ENCODE measurements around the gene LIN7C. TPM values are rescaled to one million over a fixed set of nuclear protein-coding genes. Genes with fewer than 3 reads are reported as not detected.

The LIN7C gene
- total RNA-seq, 2 experiments from 2014 or later, result 19.7 to 31.6 TPM

DNA sequence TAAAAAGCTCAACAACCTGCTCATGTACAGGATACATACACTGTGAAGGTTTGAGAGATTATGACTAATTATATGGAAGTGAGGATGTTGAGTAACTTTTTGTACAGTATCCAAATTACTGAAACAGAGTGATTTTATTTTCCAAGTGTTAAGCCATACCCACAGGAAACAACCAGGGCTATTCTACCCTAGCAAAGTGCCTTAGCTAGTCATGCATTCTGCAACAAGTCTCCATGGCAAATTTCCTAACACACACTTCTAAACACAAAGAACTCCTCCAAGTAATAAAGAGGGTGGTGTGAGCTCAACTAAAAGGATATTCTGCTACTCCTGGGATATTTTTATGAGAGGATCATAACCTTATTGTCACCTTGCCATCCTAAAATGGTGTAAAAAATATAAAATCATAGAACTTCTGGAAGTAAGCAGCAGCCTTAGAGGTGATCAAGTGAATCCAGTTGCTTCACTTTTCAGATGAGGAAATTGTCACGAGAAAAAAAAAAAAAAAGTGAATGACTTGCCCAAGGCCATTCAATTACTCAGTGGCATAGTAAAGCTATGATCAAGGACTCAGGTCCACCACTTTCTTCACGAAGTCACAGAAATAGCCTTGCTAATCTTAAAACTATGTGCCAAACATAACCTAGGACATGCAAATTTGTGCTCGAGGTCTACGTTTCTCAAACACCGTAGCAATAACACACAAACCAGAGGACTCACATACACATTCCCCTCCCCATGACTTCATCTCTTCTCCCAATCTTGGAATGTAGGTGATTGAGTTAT, 38.2 kb downstream of the LIN7C start:
- no peaks in the 10 kb centered on the region for H3K9me3 ChIP-seq (ENCODE audit: low read length)
- DNase-seq (ENCODE audit: low spot score), result no peak
- POLR2A ChIA-PET, result interaction anchor here (0.5 kb wide), 1 partner anchor 13 kb away, joined by 5 read pairs; no protein-coding TSS in a partner anchor
- H3K4me1 ChIP-seq (ENCODE audit: insufficient read depth, low read length, poor library complexity, severe bottlenecking), result no peaks in the 10 kb centered on the region
- no peak overlapping the region for H3K4me2 ChIP-seq (ENCODE audit: low read length)
- no peaks in the 10 kb centered on the region for H3K36me3 ChIP-seq (ENCODE audit: insufficient read depth, low read length)
- H3K4me3 ChIP-seq (ENCODE audit: low read depth, low read length, poor library complexity, severe bottlenecking), result no peak overlapping the region
- H3K27ac ChIP-seq (ENCODE audit: low read depth, low read length, poor library complexity, severe bottlenecking), result no peak overlapping the region
- no peaks in the 10 kb centered on the region for H3K9me2 ChIP-seq (ENCODE audit: insufficient read depth, low read length)
- CTCF ChIA-PET (ENCODE audit: unreplicated experiment), result no interaction called here
- intact Hi-C loops (cut with micrococcal nuclease; ENCODE audit: unreplicated experiment), result no loop called here
- H4K20me1 ChIP-seq (ENCODE audit: insufficient read depth, low read length), result no peaks in the 10 kb centered on the region
- TF ChIP-seq, protein P1, sequence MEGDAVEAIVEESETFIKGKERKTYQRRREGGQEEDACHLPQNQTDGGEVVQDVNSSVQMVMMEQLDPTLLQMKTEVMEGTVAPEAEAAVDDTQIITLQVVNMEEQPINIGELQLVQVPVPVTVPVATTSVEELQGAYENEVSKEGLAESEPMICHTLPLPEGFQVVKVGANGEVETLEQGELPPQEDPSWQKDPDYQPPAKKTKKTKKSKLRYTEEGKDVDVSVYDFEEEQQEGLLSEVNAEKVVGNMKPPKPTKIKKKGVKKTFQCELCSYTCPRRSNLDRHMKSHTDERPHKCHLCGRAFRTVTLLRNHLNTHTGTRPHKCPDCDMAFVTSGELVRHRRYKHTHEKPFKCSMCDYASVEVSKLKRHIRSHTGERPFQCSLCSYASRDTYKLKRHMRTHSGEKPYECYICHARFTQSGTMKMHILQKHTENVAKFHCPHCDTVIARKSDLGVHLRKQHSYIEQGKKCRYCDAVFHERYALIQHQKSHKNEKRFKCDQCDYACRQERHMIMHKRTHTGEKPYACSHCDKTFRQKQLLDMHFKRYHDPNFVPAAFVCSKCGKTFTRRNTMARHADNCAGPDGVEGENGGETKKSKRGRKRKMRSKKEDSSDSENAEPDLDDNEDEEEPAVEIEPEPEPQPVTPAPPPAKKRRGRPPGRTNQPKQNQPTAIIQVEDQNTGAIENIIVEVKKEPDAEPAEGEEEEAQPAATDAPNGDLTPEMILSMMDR (conservative IDR thresholded peaks at IDR 0.05; ENCODE audit: low read length), result no peak
- TF ChIP-seq EZH2phosphoT487 (IDR thresholded peaks at IDR 0.05; ENCODE audit: borderline replicate concordance, low read depth, low read length), result no peak
- BruUV-seq (replicated peaks), result no TSS peak
- no peaks in the 10 kb centered on the region for H3K79me2 ChIP-seq (ENCODE audit: insufficient read depth, low read depth, low read length)
- no peak overlapping the region for H2AFZ ChIP-seq (ENCODE audit: low read length)

DNA sequence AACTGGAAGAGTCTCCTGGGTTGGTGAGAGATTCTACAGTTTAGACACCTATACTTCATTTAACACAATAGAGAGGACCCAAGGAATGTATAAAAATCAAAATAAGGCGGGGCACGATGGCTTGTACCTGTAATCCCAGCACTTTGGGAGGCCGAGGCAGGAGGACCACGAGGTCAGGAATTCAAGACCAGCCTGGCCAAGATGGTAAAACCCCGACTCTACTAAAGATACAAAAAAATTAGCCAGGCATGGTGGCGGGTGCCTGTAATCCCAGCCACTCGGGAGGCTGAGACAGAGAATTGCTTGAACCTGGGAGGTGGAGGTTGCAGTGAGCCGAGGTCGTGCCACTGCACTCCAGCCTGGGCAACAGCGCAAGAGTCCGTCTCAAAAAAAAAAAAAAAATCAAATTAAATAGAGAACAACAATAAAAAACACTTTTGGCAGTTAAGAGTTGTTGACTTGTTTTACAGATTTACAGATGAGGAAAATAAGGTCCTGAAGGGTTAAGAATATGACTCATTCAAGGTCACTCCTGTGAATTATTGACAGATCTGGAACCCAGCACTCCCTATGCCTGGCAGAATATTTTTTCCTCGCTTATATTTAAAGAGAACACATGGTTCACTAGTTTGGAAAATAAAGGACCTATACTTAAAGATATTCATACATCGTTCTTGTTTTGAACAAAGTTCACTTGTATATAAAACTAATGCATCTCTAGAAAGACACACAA, 39.2 kb downstream of the LIN7C start:
- intact Hi-C loops (cut with micrococcal nuclease; ENCODE audit: unreplicated experiment), result no loop called here
- no peaks in the 10 kb centered on the region for H3K9me2 ChIP-seq (ENCODE audit: insufficient read depth, low read length)
- no peak overlapping the region for H2AFZ ChIP-seq (ENCODE audit: low read length)
- CTCF ChIA-PET (ENCODE audit: unreplicated experiment), result no interaction called here
- no peak overlapping the region for H3K4me2 ChIP-seq (ENCODE audit: low read length)
- H3K9me3 ChIP-seq (ENCODE audit: low read length), result no peaks in the 10 kb centered on the region
- no peak for DNase-seq (ENCODE audit: low spot score)
- POLR2A ChIA-PET, result no interaction called here
- H4K20me1 ChIP-seq (ENCODE audit: insufficient read depth, low read length), result no peaks in the 10 kb centered on the region
- no peak overlapping the region for H3K27ac ChIP-seq (ENCODE audit: low read depth, low read length, poor library complexity, severe bottlenecking)
- BruUV-seq (replicated peaks), result no TSS peak
- TF ChIP-seq, protein P1 (conservative IDR thresholded peaks at IDR 0.05; ENCODE audit: low read length), result no peak
- TF ChIP-seq EZH2phosphoT487 (IDR thresholded peaks at IDR 0.05; ENCODE audit: borderline replicate concordance, low read depth, low read length), result no peak
- no peaks in the 10 kb centered on the region for H3K36me3 ChIP-seq (ENCODE audit: insufficient read depth, low read length)
- H3K4me1 ChIP-seq (ENCODE audit: insufficient read depth, low read length, poor library complexity, severe bottlenecking), result no peaks in the 10 kb centered on the region
- H3K4me3 ChIP-seq (ENCODE audit: low read depth, low read length, poor library complexity, severe bottlenecking), result no peak overlapping the region
- no peaks in the 10 kb centered on the region for H3K79me2 ChIP-seq (ENCODE audit: insufficient read depth, low read depth, low read length)

DNA sequence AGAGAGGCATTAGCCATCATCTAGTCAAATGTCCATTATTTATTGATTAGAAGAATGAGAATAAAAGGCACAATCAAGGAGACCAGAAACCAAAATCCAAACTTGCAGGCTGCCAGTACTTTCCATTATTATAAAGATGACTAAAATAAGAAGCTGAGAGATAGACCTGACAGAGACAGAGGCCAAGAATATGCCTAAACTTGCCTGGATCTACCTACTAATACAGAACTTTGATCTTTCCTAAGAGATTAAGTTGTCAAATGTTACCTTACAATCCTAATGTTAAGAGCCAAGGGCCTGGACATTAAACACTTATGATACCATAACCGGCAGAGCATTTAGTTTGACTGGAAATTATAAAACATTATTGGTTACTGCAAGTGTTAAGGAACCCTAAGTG, 40.2 kb downstream of the LIN7C start:
- no peaks in the 10 kb centered on the region for H3K9me3 ChIP-seq (ENCODE audit: low read length)
- POLR2A ChIA-PET, result interaction anchor here (0.6 to 2.3 kb wide), 2 partner anchors 9 to 29 kb away, joined by 3 to 7 read pairs; no protein-coding TSS in a partner anchor
- no peak overlapping the region for H2AFZ ChIP-seq (ENCODE audit: low read length)
- H3K36me3 ChIP-seq (ENCODE audit: insufficient read depth, low read length), result no peaks in the 10 kb centered on the region
- TF ChIP-seq, protein P1 (conservative IDR thresholded peaks at IDR 0.05; ENCODE audit: low read length), result no peak
- TF ChIP-seq EZH2phosphoT487 (IDR thresholded peaks at IDR 0.05; ENCODE audit: borderline replicate concordance, low read depth, low read length), result no peak
- no peak overlapping the region for H3K4me3 ChIP-seq (ENCODE audit: low read depth, low read length, poor library complexity, severe bottlenecking)
- CTCF ChIA-PET (ENCODE audit: unreplicated experiment), result no interaction called here
- no peaks in the 10 kb centered on the region for H4K20me1 ChIP-seq (ENCODE audit: insufficient read depth, low read length)
- H3K4me2 ChIP-seq (ENCODE audit: low read length), result no peak overlapping the region
- no peaks in the 10 kb centered on the region for H3K4me1 ChIP-seq (ENCODE audit: insufficient read depth, low read length, poor library complexity, severe bottlenecking)
- no peak for DNase-seq (ENCODE audit: low spot score)
- no peaks in the 10 kb centered on the region for H3K79me2 ChIP-seq (ENCODE audit: insufficient read depth, low read depth, low read length)
- BruUV-seq (replicated peaks), result no TSS peak
- intact Hi-C loops (cut with micrococcal nuclease; ENCODE audit: unreplicated experiment), result no loop called here
- H3K9me2 ChIP-seq (ENCODE audit: insufficient read depth, low read length), result no peaks in the 10 kb centered on the region
- no peak overlapping the region for H3K27ac ChIP-seq (ENCODE audit: low read depth, low read length, poor library complexity, severe bottlenecking)
